Activated naive CD8-positive, alpha-beta T cell treated with anti-CD3 and anti-CD28 coated beads, Interleukin-2, amount 10 ng/mL, durations not matched to agents 7 days and 5 days (primary cell): ENCODE data around the gene ICE1. TPM values are rescaled to one million over a fixed set of nuclear protein-coding genes. Genes with fewer than 3 reads are reported as not detected.
"Not testable (repeated sequence)": the region's sequence is repeated elsewhere in the genome, so short reads cannot be mapped to it uniquely, and the experiment has no call there.

Experiments used
- ATAC-seq: fragments of 150-1000 bp; cut with Tn5 transposase; one replicate; pipeline ENCODE4 v1.10.0; 2021; ENCODE audit warnings: low read depth, moderate library complexity
- POLR2A ChIA-PET: fragments of 350-600 bp; sonication (Branson Sonifier 250); formaldehyde crosslinking; loops from one replicate; lab custom pipeline; 2021; ENCODE audit warnings: antibody characterized with exemption; lab: Charles Lee
- DNase-seq: peaks from one replicate; pipeline ENCODE4 v3.0.0; 2021
- H3K27ac Mint-ChIP-seq: one replicate; pipeline ENCODE4 v1.8.0; 2022; ENCODE audit warnings: mild to moderate bottlenecking, mixed read lengths
- H3K27me3 Mint-ChIP-seq: one replicate; pipeline ENCODE4 v1.8.0; 2022; ENCODE audit warnings: mild to moderate bottlenecking, moderate library complexity, mixed read lengths
- H3K36me3 Mint-ChIP-seq: one replicate; pipeline ENCODE4 v1.8.0; 2021; ENCODE audit warnings: mild to moderate bottlenecking, mixed read lengths
- H3K4me1 Mint-ChIP-seq: one replicate; pipeline ENCODE4 v1.8.0; 2021; ENCODE audit warnings: mixed read lengths
- H3K4me3 Mint-ChIP-seq: one replicate; pipeline ENCODE4 v1.8.0; 2022; ENCODE audit warnings: mild to moderate bottlenecking, moderate library complexity, mixed read lengths
- H3K9me3 Mint-ChIP-seq: one replicate; pipeline ENCODE4 v1.8.0; 2021; ENCODE audit warnings: mixed read lengths
- total RNA-seq, 2 experiments: library from RNA; stranded (reverse); gene quantifications; one replicate each; pipeline ENCODE4 v1.2.3, GENCODE V29; 2021

ICE1 gene
- total RNA-seq, 2 experiments from 2014 or later: 33.0 to 34.5 TPM

DNA sequence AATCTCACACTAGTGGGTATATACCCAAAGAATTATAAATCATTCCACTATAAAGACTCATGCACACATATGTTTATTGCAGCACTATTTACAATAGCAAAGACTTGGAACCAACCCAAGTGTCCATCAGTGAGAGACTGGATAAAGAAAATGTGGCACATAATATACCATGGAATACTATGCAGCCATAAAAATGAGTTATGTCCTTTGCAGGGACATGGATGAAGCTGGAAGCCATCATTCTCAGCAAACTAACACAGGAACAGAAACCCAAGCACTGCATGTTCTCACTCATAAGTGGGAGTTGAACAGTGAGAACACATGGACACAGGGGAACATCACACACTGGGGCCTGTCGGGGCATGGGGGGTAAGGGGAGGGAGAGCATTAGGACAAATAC, 57.1 kb downstream of the ICE1 start:
- peaks cover 46% of the 10 kb centered on the region for H3K36me3 Mint-ChIP-seq

DNA sequence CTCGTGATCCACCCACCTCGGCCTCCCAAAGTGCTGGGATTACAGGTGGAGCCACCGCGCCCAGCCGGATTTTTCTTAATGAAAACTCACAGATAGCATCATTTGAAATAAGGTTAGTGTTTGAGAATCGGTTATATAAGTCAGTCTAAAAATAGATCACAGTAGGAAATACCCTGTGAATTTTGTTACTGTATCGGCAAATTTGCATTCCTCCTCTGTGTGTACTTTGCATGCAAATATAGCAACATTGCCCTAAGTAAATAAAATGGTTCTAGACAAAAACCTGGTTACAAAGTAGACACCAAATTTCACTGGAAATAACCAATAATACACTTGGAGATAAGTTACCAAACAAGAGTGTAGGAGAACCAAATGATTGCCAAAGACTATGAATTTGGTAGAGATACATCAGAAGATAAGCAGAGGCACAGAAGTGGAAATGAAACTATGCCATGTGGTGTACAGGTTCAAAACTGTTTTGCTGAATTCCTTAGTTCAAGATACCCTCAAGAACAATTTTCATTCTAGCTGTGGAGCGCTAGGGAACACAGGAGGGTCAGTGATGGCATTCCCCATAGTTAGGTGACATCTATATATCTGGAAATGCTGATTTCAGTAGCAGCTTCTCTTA, 58.1 kb downstream of the ICE1 start:
- ATAC-seq (peak; percentile 38), DNase-seq (no peak)
- peak overlapping the region; percentile 66 for H3K4me3 Mint-ChIP-seq
- POLR2A ChIA-PET: interaction anchor here (0.9 kb wide), 1 partner anchor 58 kb away, joined by 3 read pairs; the partner anchor contains the start of gene ICE1
- no peaks in the 10 kb centered on the region for H3K27me3 Mint-ChIP-seq
- peak overlapping the region; percentile 91 for H3K27ac Mint-ChIP-seq
- peaks cover 46% of the 10 kb centered on the region for H3K36me3 Mint-ChIP-seq
- peaks cover 1% of the 10 kb centered on the region for H3K9me3 Mint-ChIP-seq
- H3K4me1 Mint-ChIP-seq: peaks cover 17% of the 10 kb centered on the region

More for the DNA sequence above, 57.1 kb downstream of the ICE1 start:
- Mint-ChIP-seq H3K4me3 (peak overlapping the region; percentile 3), H3K4me1 (peaks cover 17% of the 10 kb centered on the region), H3K27ac (peak overlapping the region; percentile 51)
- not testable (repeated sequence) for H3K9me3 Mint-ChIP-seq, H3K27me3 Mint-ChIP-seq, ATAC-seq, DNase-seq
- POLR2A ChIA-PET: interaction anchor here (0.7 kb wide), 1 partner anchor 43 kb away, joined by 5 read pairs; no protein-coding TSS in a partner anchor

DNA sequence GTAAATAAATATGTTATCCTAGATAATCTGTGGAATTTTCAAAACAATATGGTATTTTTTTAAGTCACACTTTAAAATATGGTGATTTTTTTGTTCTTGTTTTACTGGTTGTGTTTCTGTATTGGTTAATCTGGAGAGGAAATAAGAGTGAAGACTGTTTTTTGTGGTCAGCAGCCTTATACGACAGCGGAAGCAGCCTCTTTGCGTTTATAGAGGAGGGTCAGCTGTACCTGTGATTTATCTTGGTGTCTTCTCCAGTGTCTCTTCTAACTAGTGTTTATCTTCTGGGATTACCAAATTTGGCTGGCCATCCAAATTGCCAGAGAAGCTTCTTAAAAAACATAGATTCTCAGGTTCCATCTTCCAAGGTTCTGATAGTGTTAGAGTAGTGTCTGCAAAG, 58.7 kb downstream of the ICE1 start:
- ATAC-seq (peak; percentile 98), DNase-seq (no peak)
- Mint-ChIP-seq H3K4me1 (peaks cover 21% of the 10 kb centered on the region), H3K27me3 (no peaks in the 10 kb centered on the region), H3K36me3 (peaks cover 40% of the 10 kb centered on the region), H3K4me3 (peak overlapping the region; percentile 66), H3K27ac (peak overlapping the region; percentile 91), H3K9me3 (peaks cover 1% of the 10 kb centered on the region)
- POLR2A ChIA-PET: interaction anchor here (0.9 kb wide), 1 partner anchor 59 kb away, joined by 3 read pairs; the partner anchor contains the start of gene ICE1

DNA sequence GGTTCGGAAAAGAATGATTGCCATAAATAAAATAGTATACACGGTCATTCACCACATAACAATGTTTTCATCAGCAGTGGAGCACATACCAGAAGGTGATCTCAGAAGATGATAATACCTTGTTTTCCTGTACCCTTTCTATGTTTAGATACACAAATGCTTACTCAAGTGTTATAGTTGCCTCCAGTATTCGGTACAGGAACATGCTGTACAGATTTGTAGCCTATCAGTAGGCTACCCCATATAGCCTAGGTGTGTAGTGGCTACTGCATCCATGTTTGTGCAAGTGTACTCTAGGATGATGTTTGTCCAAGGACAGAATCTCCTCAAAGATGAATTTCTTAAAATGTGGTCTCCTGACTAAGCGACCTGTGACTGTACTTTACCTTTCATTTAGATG, 59.2 kb downstream of the ICE1 start:
- peaks cover 36% of the 10 kb centered on the region for H3K36me3 Mint-ChIP-seq
- H3K4me1 Mint-ChIP-seq: peaks cover 21% of the 10 kb centered on the region
- peak overlapping the region; percentile 66 for H3K4me3 Mint-ChIP-seq
- no peak for DNase-seq
- peak overlapping the region; percentile 91 for H3K27ac Mint-ChIP-seq
- POLR2A ChIA-PET: no interaction called here
- no peaks in the 10 kb centered on the region for H3K27me3 Mint-ChIP-seq
- peak; percentile 14 for ATAC-seq
- H3K9me3 Mint-ChIP-seq: peaks cover 1% of the 10 kb centered on the region

DNA sequence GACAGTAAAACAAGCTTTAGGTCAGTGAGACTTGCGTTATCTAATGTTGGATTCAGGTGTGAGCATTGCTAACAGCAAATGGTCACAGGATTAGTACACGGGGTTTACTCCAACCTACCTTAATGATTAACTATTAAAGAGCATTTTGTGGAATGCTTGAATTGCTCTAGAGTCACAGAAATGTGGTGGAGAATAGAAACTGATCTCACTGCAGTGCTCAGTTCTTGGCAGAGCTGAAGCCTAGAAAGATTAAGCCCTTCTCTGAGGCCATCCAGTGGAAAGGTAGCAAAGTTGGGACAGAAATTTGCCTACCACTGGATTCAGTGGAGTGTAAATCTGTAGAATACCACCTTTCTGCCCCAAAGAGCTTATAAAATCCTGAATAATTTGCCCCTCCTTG, 60.9 kb downstream of the ICE1 start:
- Mint-ChIP-seq H3K4me1 (peaks cover 21% of the 10 kb centered on the region), H3K9me3 (peaks cover 1% of the 10 kb centered on the region), H3K36me3 (peaks cover 21% of the 10 kb centered on the region), H3K4me3 (no peak overlapping the region), H3K27me3 (no peaks in the 10 kb centered on the region), H3K27ac (no peak overlapping the region)
- POLR2A ChIA-PET: no interaction called here
- DNase-seq (no peak), ATAC-seq (no peak)

DNA sequence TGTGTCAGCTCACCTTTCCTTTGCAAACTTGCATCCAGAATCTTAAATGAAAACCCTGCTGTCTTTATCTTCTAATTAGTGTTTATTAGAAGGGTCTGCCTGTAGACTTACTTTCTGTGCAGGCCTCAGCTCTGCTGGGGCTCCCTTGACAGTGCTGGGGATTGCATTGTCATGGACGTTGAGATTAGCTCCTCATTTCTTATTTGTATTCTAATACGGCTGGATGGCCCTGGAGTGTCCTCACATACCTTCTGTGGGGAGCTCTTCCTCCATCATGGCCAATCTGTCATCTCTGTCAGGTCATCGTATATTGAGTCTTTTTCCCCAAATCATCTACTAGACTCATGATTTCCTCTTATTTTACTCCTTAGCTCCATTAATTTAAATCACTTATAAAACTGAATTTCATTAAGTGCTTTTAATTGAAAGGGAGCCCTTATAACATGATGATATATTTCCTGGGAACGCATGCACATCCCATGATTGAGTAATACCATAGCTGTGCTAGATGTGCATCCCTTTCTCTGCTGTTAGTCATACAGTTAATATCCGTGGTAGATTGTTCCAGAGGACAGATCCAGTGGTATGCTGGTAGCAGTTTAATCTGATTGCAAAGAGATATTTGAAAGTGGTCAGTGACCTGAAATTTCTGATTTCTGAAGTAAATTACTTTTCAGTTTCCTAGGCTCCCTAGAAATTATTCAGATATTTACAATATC, 61.6 kb downstream of the ICE1 start:
- Mint-ChIP-seq H3K4me1 (peaks cover 20% of the 10 kb centered on the region), H3K36me3 (peaks cover 14% of the 10 kb centered on the region), H3K9me3 (peaks cover 1% of the 10 kb centered on the region), H3K27me3 (no peaks in the 10 kb centered on the region), H3K27ac (peak overlapping the region; percentile 1), H3K4me3 (no peak overlapping the region)
- POLR2A ChIA-PET: no interaction called here
- no peak for ATAC-seq
- no peak for DNase-seq

DNA sequence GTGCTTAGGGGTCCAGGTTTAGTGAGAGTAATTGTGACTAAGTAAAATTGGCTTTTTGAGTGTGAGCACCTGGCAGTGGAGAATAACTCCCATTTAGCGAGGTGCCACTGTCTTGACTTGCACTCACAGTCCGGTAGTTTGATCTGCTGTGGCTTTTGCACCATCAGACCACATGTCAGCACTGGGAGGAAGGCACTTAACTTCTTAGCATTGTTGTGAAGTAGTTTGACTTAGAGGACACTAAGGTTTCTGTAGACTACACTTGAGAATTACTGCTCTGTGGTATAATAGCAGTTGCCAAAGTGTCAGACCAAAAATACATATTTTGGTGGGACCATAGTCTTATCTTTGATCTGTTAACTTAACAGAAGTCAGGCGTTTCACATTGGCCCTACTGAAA, 63.6 kb downstream of the ICE1 start:
- ATAC-seq: no peak

DNA sequence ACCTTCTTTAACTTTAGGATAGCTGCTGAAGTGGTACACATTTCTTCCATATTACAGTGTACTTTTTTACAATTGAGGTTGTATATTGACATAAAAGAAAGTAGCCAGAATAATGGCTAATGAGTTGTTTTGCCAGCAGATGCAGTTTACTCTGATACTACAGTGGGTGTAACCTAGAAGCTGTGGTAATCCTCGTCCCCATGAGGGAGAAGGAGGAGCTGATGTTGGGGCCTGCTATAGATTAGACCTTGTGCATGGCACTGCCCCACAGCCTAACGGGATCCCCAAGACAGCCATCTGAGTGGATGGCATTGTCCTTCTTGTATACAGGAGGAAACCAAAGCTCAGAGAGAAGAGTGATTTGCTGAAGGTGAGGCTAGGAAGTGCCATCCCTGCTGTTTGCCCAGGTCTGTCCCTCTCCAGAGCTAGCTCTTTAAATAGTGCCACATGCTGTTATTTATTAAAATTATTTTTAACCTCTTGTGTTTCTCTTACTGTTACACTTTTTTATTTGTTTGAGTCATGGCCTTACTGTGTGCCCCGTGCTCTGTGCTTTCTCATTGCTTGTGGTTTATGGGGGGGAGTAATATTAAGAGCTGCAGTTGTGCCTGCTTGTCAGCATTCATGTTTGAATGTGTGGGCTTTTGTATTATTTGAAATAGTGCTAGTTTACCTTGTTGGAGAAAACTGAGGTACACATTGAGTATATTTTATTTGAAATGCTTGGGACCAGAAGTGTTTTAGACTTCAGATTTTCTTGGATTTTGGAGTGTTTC, 65.3 kb downstream of the ICE1 start:
- Mint-ChIP-seq H3K4me1 (peaks cover 7% of the 10 kb centered on the region), H3K36me3 (peaks cover 4% of the 10 kb centered on the region), H3K27me3 (no peaks in the 10 kb centered on the region), H3K27ac (no peak overlapping the region), H3K4me3 (no peak overlapping the region), H3K9me3 (no peaks in the 10 kb centered on the region)
- no peak for ATAC-seq
- no peak for DNase-seq
- POLR2A ChIA-PET: no interaction called here

More for the DNA sequence above, 63.6 kb downstream of the ICE1 start:
- H3K4me3 Mint-ChIP-seq: no peak overlapping the region
- H3K36me3 Mint-ChIP-seq: peaks cover 5% of the 10 kb centered on the region
- peak overlapping the region; percentile 32 for H3K27ac Mint-ChIP-seq
- no peaks in the 10 kb centered on the region for H3K9me3 Mint-ChIP-seq
- DNase-seq: no peak
- peaks cover 10% of the 10 kb centered on the region for H3K4me1 Mint-ChIP-seq
- POLR2A ChIA-PET: no interaction called here
- H3K27me3 Mint-ChIP-seq: no peaks in the 10 kb centered on the region

DNA sequence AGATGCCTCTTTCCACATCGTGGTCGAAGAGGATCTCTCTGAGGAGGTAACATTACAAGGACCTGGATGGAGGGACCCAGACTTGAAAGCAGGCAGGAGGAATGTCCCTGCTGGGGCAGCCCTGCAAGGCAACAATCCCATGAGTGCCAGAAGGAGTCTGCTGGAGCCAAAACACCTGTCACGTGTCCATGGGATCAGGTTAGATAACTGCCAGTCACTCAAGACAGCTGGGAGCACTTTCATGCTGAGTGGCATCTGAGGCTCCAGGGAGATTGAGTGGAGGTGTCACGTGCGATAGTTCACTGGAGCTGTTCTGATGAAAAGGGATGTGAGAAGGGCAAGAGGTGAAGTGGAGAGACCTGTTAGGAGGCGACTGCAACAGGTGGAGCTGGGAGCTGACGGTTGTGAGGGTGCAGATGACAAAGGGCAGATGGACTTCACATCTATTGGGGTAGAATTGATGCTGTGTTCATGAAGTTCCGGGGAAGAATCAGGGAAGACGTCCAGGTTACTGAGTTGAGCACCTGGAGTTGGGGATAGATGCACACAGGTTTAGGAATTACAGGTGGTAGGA, 68.4 kb downstream of the ICE1 start:
- DNase-seq (no peak), ATAC-seq (no peak)
- Mint-ChIP-seq H3K27me3 (peaks cover 7% of the 10 kb centered on the region), H3K27ac (peak overlapping the region; percentile 44), H3K36me3 (peaks cover 6% of the 10 kb centered on the region), H3K4me1 (peaks cover 15% of the 10 kb centered on the region), H3K4me3 (no peak overlapping the region), H3K9me3 (no peaks in the 10 kb centered on the region)
- POLR2A ChIA-PET: interaction anchor here (0.6 kb wide), 1 partner anchor 1132 kb away, joined by 3 read pairs; no protein-coding TSS in a partner anchor

DNA sequence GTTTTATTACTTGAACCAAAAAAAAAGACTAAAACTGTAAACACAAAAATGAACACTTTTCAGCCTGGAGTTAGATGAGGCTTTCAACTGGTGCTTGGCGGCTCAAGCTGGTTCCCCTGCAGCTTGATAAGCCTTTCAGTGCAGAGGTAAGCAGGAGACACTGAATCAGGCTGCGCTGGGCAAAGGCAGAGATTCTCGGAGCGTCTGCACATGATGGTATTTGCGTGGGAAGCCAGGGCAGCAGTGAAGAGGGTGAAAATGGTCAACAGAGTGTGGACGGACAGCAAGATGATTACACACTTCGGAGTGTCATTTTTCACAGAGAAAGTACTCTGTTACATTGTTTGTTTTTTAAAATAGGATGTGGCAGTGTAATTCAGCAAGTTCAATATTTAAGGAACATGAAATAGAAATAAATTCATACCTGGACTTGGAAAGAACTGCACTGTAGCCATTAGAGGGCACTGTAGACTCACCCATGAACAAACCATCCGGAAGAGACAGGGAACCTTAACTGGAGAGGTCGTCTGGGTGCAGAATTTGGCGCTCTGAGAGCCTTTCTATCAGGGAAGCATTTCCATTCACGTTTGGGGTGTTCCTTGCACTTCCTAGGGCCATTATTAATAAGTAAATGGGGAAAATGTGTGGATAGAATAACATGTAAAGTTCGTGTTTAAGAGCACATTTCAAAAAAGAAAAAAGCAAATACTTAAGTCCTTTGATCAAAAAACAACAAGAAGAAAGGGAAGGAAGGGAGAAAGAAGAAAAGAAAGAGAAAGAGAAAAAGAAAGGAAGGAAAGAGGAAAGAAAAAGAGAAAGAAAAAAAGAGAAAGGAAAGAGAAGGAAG, 69.8 kb downstream of the ICE1 start:
- Mint-ChIP-seq H3K27me3 (peaks cover 16% of the 10 kb centered on the region), H3K4me3 (peak overlapping the region; percentile 59), H3K27ac (peak overlapping the region; percentile 63), H3K4me1 (peaks cover 19% of the 10 kb centered on the region), H3K9me3 (no peaks in the 10 kb centered on the region), H3K36me3 (peaks cover 6% of the 10 kb centered on the region)
- POLR2A ChIA-PET: no interaction called here
- peak; percentile 21 for ATAC-seq
- DNase-seq: no peak

DNA sequence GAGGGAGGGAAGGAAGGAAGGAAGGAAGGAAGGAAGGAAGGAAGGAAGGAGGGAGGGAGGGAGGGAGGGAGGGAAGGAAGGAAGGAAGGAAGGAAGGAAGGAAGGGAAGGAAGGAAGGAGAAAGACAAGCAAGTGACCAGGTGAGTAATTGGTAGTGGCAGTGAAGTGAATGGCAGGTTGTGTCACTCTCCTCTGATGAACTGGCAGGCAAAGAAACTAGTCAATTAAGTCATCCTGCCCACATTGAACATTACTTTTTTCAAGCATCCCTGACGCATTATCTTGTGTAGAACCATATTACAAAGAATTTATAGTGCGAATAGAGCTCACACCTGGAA, 70.4 kb downstream of the ICE1 start:
- ATAC-seq, H3K27ac Mint-ChIP-seq, H3K9me3 Mint-ChIP-seq, POLR2A ChIA-PET, H3K36me3 Mint-ChIP-seq, DNase-seq: not testable (repeated sequence)
- Mint-ChIP-seq H3K27me3 (peaks cover 18% of the 10 kb centered on the region), H3K4me1 (peaks cover 23% of the 10 kb centered on the region), H3K4me3 (peak overlapping the region; percentile 59)
